Measurements from ENCODE around the gene FASTK.

GRCh38 chr7:151028131-151028947 lies 52.3 kb downstream of the FASTK start, which contains the start of gene ABCB8:
- TF ChIP-seq, protein P1, sequence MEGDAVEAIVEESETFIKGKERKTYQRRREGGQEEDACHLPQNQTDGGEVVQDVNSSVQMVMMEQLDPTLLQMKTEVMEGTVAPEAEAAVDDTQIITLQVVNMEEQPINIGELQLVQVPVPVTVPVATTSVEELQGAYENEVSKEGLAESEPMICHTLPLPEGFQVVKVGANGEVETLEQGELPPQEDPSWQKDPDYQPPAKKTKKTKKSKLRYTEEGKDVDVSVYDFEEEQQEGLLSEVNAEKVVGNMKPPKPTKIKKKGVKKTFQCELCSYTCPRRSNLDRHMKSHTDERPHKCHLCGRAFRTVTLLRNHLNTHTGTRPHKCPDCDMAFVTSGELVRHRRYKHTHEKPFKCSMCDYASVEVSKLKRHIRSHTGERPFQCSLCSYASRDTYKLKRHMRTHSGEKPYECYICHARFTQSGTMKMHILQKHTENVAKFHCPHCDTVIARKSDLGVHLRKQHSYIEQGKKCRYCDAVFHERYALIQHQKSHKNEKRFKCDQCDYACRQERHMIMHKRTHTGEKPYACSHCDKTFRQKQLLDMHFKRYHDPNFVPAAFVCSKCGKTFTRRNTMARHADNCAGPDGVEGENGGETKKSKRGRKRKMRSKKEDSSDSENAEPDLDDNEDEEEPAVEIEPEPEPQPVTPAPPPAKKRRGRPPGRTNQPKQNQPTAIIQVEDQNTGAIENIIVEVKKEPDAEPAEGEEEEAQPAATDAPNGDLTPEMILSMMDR (conservative IDR thresholded peaks at IDR 0.05; ENCODE audit: low read length): peak; percentile 60
- no peak for TF ChIP-seq EZH2phosphoT487 (IDR thresholded peaks at IDR 0.05; ENCODE audit: borderline replicate concordance)

Measured in Loucy (cell line).